T-helper 17 cell (primary cell): ENCODE measurements around the gene AQP4. TPM values are rescaled to one million over a fixed set of nuclear protein-coding genes. Genes with fewer than 3 reads are reported as not detected.

Experiments
- ATAC-seq: fragments of 150-1000 bp; cut with Tn5 transposase; 2 replicates; pipeline ENCODE4 v1.10.0; 2021; ENCODE audit warnings: mild to moderate bottlenecking, moderate library complexity
- DNase-seq, 3 donors: peaks; one replicate each; pipeline versions ENCODE4 v3.0.0 to v3.0.0-alpha.2; 2020 to 2021
- H3K9me3 ChIP-seq: one replicate; pipeline ENCODE4 v1.7.0; 2013; ENCODE audit warnings: low read length, mild to moderate bottlenecking; ENCODE audit not compliant: control insufficient read depth, poor library complexity, severe bottlenecking
- H3K27ac Mint-ChIP-seq: one replicate; pipeline ENCODE4 v1.8.0; 2022; ENCODE audit warnings: mild to moderate bottlenecking, moderate library complexity, mixed read lengths
- H3K27me3 Mint-ChIP-seq: one replicate; pipeline ENCODE4 v1.8.0; 2022; ENCODE audit warnings: mixed read lengths
- H3K36me3 Mint-ChIP-seq: one replicate; pipeline ENCODE4 v1.8.0; 2022; ENCODE audit warnings: low read depth, mixed read lengths
- H3K4me1 Mint-ChIP-seq: one replicate; pipeline ENCODE4 v1.8.0; 2022; ENCODE audit warnings: mild to moderate bottlenecking, mixed read lengths
- H3K4me3 Mint-ChIP-seq: one replicate; pipeline ENCODE4 v1.8.0; 2022; ENCODE audit warnings: mild to moderate bottlenecking, moderate library complexity, mixed read lengths
- total RNA-seq, 4 donors: library from RNA in 2 of 4; stranded (reverse) in 2 of 4; gene quantifications; one replicate each; pipeline ENCODE4 v1.2.3 and lab custom pipeline; 2022 to 2026

The AQP4 gene
- total RNA-seq, 2 donors from 2014 or later = not detected

DNA sequence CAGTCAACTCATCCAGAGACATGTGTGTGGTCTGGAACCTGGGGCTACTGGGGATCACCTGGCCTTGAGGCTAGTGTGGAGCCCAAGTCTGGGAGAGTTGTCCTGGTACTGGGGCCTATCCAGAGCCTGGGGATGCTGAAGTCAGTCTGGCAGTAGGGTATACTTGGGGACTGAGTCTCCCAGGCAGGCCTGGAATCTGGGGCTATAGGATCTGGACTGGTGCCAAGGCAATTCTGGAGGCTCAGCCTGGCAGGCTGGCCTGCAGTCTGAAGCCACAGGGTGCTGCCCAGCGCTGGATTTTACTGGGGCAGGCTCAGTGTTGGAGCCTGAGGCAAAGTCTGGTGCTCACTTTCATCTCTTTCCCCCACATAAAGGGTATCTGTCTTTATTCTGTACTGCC lies 46.5 kb downstream of the AQP4 start:
- Mint-ChIP-seq H3K27ac (no peak overlapping the region), H3K27me3 (no peaks in the 10 kb centered on the region), H3K4me1 (no peaks in the 10 kb centered on the region), H3K4me3 (no peak overlapping the region), H3K36me3 (peaks cover 2% of the 10 kb centered on the region)
- ATAC-seq = no peak
- no peak for DNase-seq
- H3K9me3 ChIP-seq = peaks cover 3% of the 10 kb centered on the region

DNA sequence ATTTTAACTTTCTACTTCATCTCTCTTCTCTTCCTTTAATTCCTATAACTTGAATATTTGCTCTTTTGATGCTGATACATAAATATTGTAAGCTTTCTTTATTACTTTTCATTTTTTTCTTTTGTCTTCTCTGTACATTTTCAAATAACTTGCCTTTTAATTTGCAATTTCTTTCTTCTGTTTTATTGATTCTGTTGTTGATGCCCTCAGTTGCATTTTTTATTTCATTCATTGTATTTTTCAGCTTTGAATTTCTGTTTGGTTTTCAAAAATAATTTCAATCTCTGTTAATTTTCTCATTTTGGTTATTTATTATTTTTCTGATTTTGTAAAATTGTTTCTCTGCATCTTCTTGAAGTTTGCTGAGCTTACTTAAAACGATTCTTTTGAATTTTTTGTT lies 47.0 kb downstream of the AQP4 start:
- H3K9me3 ChIP-seq = peaks cover 3% of the 10 kb centered on the region
- no peaks in the 10 kb centered on the region for H3K4me1 Mint-ChIP-seq
- no peak overlapping the region for H3K27ac Mint-ChIP-seq
- H3K27me3 Mint-ChIP-seq = no peaks in the 10 kb centered on the region
- ATAC-seq = no peak
- no peak overlapping the region for H3K4me3 Mint-ChIP-seq
- peaks cover 2% of the 10 kb centered on the region for H3K36me3 Mint-ChIP-seq
- DNase-seq = no peak

DNA sequence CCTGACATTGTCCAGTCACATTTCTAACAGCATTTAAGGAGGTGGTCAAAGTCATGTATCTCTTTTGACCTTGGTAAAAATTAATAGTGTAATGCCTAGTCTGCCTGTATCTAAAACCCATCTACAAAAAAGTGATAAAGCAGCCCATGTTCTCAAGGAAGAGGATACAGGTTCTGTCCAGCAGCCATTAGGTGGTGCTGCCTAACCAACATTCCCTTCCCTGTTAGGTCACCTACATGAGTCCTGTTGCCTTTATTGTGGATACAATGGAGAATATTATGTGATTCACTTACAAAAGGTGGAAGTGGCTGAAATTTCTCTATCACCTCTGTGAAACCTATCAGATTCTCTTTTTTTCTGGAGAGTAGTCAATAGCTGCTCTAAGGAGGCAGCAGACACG lies 52.5 kb downstream of the AQP4 start:
- Mint-ChIP-seq H3K4me3 (no peak overlapping the region), H3K4me1 (no peaks in the 10 kb centered on the region), H3K36me3 (no peaks in the 10 kb centered on the region), H3K27me3 (no peaks in the 10 kb centered on the region), H3K27ac (no peak overlapping the region)
- DNase-seq (no peak), ATAC-seq (no peak)
- no peaks in the 10 kb centered on the region for H3K9me3 ChIP-seq

DNA sequence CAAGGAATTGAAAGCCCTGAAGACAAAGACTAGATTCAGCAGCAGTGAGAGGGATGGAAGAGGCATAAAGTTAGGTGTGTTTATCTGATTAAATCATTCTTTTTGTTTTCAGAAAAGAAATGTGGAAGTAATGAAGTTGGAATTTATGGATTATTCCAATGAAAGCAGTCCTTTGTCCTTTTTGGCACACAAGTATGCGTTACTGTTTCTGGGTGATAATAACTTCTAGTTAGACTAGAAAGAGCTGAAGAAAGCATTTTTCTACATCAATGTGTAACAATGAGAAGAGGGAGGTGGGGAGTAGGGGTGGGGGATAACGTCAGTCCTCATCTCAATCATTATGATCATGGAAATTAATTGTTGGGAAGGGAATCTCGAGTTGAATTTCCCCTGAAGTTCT lies 53.0 kb downstream of the AQP4 start:
- no peaks in the 10 kb centered on the region for H3K36me3 Mint-ChIP-seq
- H3K27me3 Mint-ChIP-seq = no peaks in the 10 kb centered on the region
- H3K9me3 ChIP-seq = no peaks in the 10 kb centered on the region
- ATAC-seq = no peak
- H3K4me1 Mint-ChIP-seq = no peaks in the 10 kb centered on the region
- H3K27ac Mint-ChIP-seq = no peak overlapping the region
- no peak for DNase-seq
- no peak overlapping the region for H3K4me3 Mint-ChIP-seq

DNA sequence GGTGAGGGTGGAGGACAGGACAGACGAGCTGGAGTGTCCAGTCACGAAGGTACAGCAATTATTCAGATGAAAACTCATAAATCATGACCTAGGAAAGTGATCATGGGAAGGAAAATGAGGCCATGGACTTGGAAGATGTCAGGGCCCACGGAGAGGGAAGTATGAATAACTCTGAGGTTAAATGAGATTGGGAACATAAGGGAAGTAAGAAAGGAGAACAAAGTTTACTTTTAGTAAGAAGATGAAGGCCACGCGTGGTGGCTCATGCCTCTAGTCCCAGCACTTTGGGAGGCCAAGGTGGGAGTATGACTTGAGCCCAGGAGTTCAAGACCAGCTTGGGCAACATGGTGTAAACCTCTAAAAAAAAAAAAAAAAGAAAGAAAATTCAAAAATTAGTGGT lies 56.2 kb downstream of the AQP4 start:
- no peak overlapping the region for H3K27ac Mint-ChIP-seq
- ATAC-seq = no peak
- H3K4me3 Mint-ChIP-seq = no peak overlapping the region
- H3K4me1 Mint-ChIP-seq = no peaks in the 10 kb centered on the region
- H3K36me3 Mint-ChIP-seq = no peaks in the 10 kb centered on the region
- H3K27me3 Mint-ChIP-seq = no peaks in the 10 kb centered on the region
- no peak for DNase-seq
- no peaks in the 10 kb centered on the region for H3K9me3 ChIP-seq

DNA sequence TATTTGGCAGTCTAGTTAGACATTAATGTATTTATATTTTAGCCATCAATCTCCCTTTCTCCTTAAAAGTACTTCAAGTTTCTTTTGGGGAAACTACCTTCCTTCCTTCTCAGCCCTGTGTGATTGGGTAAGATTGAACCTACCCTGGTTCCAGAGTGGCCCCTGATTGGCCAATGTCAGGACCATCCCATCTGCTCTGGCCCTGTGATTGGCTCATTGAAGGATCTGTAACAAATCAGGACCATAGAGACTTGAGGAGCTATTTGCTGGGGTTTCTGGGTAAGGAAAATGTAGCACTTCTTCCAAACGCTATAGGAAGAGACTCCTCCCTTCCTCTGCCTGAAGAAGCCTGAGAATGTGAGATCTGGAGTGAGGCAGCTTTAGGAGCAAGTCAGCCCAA lies 59.3 kb downstream of the AQP4 start:
- H3K36me3 Mint-ChIP-seq = no peaks in the 10 kb centered on the region
- DNase-seq = no peak
- no peaks in the 10 kb centered on the region for H3K4me1 Mint-ChIP-seq
- H3K27me3 Mint-ChIP-seq = no peaks in the 10 kb centered on the region
- H3K9me3 ChIP-seq = no peaks in the 10 kb centered on the region
- H3K27ac Mint-ChIP-seq = no peak overlapping the region
- ATAC-seq = no peak
- no peak overlapping the region for H3K4me3 Mint-ChIP-seq

DNA sequence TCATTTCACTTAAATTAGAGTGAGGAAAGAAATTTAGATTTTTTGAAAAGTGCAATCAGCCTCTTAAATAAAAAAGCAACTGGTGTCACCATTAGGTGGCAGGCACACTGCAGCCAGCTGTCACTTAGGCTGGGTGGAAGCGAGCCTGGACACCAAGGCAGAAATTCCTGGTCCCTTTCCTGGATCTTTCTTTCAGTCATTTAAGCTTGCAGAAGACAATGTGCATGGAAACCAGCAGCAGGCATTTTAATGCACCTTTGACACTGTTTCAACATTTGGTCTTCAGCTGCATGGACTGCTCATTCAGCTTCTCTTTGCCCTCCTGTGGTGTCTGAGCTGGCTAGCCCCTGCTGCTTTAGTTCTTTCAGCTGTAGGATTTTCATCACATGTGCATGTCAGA lies 61.0 kb downstream of the AQP4 start:
- Mint-ChIP-seq H3K27ac (no peak overlapping the region), H3K27me3 (no peaks in the 10 kb centered on the region), H3K4me1 (no peaks in the 10 kb centered on the region), H3K4me3 (no peak overlapping the region), H3K36me3 (no peaks in the 10 kb centered on the region)
- ATAC-seq (no peak), DNase-seq (no peak)
- H3K9me3 ChIP-seq = no peaks in the 10 kb centered on the region

DNA sequence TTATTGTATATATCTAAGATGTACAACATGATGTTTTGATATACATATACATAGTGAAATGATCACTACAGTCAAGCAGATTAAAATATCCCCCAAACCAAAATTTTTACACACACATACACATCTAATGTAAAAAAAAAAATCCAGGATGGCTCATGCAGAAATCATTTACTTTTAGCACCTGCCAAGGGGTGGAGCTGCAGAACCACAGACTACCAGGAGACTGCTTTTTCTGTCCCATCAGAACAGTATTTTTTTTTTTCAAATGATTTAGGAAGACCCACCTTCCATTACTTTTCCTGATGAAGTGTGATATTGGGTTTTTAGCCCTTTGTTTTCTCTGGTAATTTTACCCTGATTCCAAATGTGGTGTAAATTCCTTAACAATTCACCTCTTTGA lies 61.9 kb downstream of the AQP4 start:
- Mint-ChIP-seq H3K4me3 (no peak overlapping the region), H3K36me3 (no peaks in the 10 kb centered on the region), H3K27ac (no peak overlapping the region), H3K27me3 (no peaks in the 10 kb centered on the region), H3K4me1 (no peaks in the 10 kb centered on the region)
- no peak for DNase-seq
- no peak for ATAC-seq
- no peaks in the 10 kb centered on the region for H3K9me3 ChIP-seq

DNA sequence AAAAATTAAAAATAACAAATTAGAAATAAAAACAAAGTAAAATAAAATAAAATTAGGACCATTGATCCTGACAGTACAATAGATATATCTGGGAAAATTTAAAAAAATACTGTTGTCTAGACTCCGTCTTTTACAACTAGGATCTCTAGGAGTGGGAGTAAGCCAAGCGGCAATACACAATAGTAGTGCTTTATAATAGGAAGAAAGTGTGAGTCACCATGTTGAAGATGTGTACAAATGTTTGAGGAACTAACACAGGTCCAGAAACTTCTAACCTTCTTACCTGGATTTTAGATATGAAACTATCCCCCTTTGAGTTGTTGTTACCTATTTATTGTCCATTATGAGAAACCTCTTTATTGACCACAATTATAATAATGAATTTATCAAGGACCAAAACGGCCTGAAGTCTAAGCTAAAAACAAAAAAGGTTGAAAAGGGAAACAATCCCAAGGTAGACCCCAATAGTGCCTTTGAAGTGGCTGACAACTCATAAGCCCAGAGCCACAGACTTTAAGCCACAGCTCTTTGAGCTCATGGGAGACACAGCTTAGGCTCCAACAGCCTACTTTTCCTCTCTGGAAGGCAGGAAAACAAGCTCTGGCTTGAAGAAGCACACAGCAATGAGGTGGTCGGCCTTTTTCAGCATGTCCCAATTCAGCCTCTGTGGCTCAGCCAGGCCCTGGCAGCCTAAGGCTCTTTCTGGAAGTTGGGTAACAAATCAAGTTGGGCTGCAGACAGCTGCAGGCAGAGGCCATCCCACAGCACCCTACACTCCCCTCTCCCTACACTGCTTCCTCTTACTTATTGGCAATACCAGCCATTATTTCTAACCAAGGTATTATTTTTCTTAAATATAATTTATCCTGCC lies 62.9 kb downstream of the AQP4 start:
- DNase-seq = no peak
- Mint-ChIP-seq H3K27ac (no peak overlapping the region), H3K27me3 (no peaks in the 10 kb centered on the region), H3K36me3 (no peaks in the 10 kb centered on the region), H3K4me1 (no peaks in the 10 kb centered on the region), H3K4me3 (no peak overlapping the region)
- H3K9me3 ChIP-seq = no peaks in the 10 kb centered on the region
- no peak for ATAC-seq
